Measurements from ENCODE around the gene SUFU.
"Not testable (repeated sequence)": the region's sequence is repeated elsewhere in the genome, so short reads cannot be mapped to it uniquely, and the experiment has no call there.

Gene SUFU

GRCh38 chr10:102514487-102515311, 10.9 kb downstream of the SUFU start:
- DNase-seq (ENCODE audit: low read depth): no peak

- no peak for DNase-seq (ENCODE audit: low read depth)
Measured at GRCh38 chr10:102515724-102516123, 12.0 kb downstream of the SUFU start.

- no peak for DNase-seq (ENCODE audit: low read depth)
Measured at GRCh38 chr10:102517553-102517952, 13.8 kb downstream of the SUFU start.

GRCh38 chr10:102519246-102519825, 15.6 kb downstream of the SUFU start:
- DNase-seq (ENCODE audit: low read depth): no peak

- DNase-seq (ENCODE audit: low read depth): no peak
Measured at GRCh38 chr10:102522874-102523249, 19.1 kb downstream of the SUFU start.

- DNase-seq (ENCODE audit: low read depth): no peak
Measured at GRCh38 chr10:102523250-102524029, 19.7 kb downstream of the SUFU start.

GRCh38 chr10:102524746-102525145, 21.0 kb downstream of the SUFU start:
- DNase-seq (ENCODE audit: low read depth): no peak

- DNase-seq (ENCODE audit: low read depth): no peak
Measured at GRCh38 chr10:102527546-102527945, 23.8 kb downstream of the SUFU start.

GRCh38 chr10:102534333-102534732, 30.6 kb downstream of the SUFU start:
- no peak for DNase-seq (ENCODE audit: low read depth)

GRCh38 chr10:102534966-102535365, 31.2 kb downstream of the SUFU start:
- DNase-seq (ENCODE audit: low read depth): not testable (repeated sequence)

GRCh38 chr10:102535481-102536147, 31.8 kb downstream of the SUFU start:
- no peak for DNase-seq (ENCODE audit: low read depth)

- no peak for DNase-seq (ENCODE audit: low read depth)
Measured at GRCh38 chr10:102537367-102537766, 33.6 kb downstream of the SUFU start.

GRCh38 chr10:102537948-102538347, 34.2 kb downstream of the SUFU start:
- DNase-seq (ENCODE audit: low read depth): no peak

GRCh38 chr10:102538811-102539210, 35.0 kb downstream of the SUFU start:
- DNase-seq (ENCODE audit: low read depth): no peak

GRCh38 chr10:102540023-102540422, 36.3 kb downstream of the SUFU start:
- no peak for DNase-seq (ENCODE audit: low read depth)

- DNase-seq (ENCODE audit: low read depth): no peak
Measured at GRCh38 chr10:102542800-102543418, 39.1 kb downstream of the SUFU start.

GRCh38 chr10:102545265-102545871, 41.6 kb downstream of the SUFU start:
- DNase-seq (ENCODE audit: low read depth): no peak

- DNase-seq (ENCODE audit: low read depth): no peak
Measured at GRCh38 chr10:102545997-102546396, 42.2 kb downstream of the SUFU start.

GRCh38 chr10:102546606-102547320, 43.0 kb downstream of the SUFU start:
- no peak for DNase-seq (ENCODE audit: low read depth)

- no peak for DNase-seq (ENCODE audit: low read depth)
Measured at GRCh38 chr10:102549549-102549948, 45.8 kb downstream of the SUFU start.
